Spleen (tissue), 7 donors: Measurements from ENCODE around the gene NOL9.

Experiments used
- CTCF ChIP-seq, 11 experiments: fragments of 200-600 bp in 7 of 11; fragments of 450-650 bp in 4 of 11; sonication (generic) in 4 of 11; IDR thresholded peaks in 8 of 11; conservative IDR thresholded peaks in 3 of 11; 1 replicate in 7 of 11; 2 replicates in 4 of 11; pipeline versions ENCODE4 v1.4.0 to v1.8.0; 2016 to 2021; ENCODE audit warnings: antibody characterized with exemption in 11 of 11, inconsistent platforms in 4 of 11, mild to moderate bottlenecking in 1 of 11
- POLR2A ChIP-seq, 3 donors: fragments of 450-650 bp; IDR thresholded peaks; one replicate each; pipeline ENCODE4 v1.5.1; 2017; ENCODE audit warnings: antibody characterized with exemption in 3 of 3, mild to moderate bottlenecking in 1 of 3
- donor health status: DM: no; HTN: no; CAD: no; lungs with moderate emphysema.
- donor health status: DM: no; HTN: no; CAD: no.
- donor health status: DM: no; HTN: no; CAD: no.

- TF ChIP-seq CTCF (IDR thresholded peaks at IDR 0.05 in 8 of 11, conservative IDR thresholded peaks at IDR 0.05 in 3 of 11) (no peak), POLR2A (IDR thresholded peaks at IDR 0.05) (no peak)
Observed at GRCh38 chr1:6487804-6488484, 66.4 kb downstream of the NOL9 start.
